Endothelial cell of hepatic sinusoid (primary cell): ENCODE results near the gene UQCRC2.
"Not testable (repeated sequence)": the region's sequence is repeated elsewhere in the genome, so short reads cannot be mapped to it uniquely, and the experiment has no call there.

Experiments used
- in situ Hi-C: cut with HindIII; loops from 2 replicates; pipeline ENCODE4 v1.10.0; 2017; ENCODE audit warnings: low sequenced_read_pairs

The UQCRC2 gene

DNA sequence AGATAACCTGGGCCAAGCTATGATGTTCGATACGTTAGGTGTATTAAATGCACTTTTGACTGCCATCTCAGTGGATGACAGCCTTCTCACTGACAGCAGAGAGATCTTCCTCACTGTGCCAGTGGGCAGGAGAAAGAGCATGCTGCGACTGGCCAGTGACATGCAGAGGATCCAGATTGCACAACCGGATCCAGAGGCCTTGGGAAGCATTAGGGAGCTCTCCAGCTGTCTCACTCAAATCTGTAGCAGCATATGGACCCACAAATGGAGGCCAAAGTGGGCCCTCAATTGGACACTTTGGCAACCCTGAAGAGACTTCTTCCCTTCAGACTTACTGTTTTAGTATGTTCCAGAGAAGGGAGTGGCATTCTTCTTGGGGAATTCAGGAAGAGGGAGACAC, 26.9 kb downstream of the UQCRC2 start:
- in situ Hi-C loops = loop anchor here (5.0 kb wide), 1 partner anchor 207 kb away; no protein-coding TSS in a partner anchor

DNA sequence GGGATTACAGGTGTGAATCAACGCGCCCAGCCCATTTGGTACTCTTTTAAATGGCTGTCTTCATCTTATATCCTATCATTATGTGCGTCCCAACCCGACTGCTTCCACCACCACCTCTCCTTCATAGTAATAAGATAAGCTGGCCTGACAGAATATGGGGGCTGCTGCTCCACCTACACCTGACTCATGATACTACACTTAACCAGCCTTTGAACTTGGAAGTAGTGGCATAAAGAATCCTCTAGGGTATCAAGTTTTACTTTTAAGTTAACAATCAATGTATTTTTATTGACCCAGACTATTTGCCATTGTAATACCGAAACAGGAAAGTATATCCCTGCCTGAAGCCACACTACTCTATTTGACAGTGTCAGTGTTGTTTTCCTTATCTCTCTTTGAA, 28.9 kb downstream of the UQCRC2 start:
- in situ Hi-C loops = loop anchor here (5.0 kb wide), 1 partner anchor 205 kb away; no protein-coding TSS in a partner anchor

GRCh38 chr16:21984062-21984461, 30.9 kb downstream of the UQCRC2 start:
- in situ Hi-C loops = loop anchor here (5.0 kb wide), 1 partner anchor 203 kb away; no protein-coding TSS in a partner anchor

DNA sequence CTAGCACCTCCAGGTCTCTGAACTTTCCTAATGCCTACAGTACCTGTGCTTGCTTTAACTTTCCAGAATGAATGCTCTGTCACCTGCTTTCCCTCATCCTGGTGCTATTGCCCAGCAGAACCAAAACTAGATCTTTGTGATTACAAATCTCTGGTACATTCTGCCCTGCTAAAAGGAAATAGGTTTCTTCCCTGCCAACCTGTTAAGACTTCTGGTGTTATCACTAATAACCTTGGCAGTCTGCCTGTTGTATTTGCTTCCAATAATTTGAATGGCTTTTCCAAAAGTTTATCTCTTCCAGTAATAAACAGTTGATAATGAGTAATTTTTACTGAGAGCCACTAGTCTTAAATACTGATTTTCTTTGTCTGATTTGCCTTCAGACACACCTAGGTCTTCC, 32.4 kb downstream of the UQCRC2 start:
- in situ Hi-C loops = no loop called here

DNA sequence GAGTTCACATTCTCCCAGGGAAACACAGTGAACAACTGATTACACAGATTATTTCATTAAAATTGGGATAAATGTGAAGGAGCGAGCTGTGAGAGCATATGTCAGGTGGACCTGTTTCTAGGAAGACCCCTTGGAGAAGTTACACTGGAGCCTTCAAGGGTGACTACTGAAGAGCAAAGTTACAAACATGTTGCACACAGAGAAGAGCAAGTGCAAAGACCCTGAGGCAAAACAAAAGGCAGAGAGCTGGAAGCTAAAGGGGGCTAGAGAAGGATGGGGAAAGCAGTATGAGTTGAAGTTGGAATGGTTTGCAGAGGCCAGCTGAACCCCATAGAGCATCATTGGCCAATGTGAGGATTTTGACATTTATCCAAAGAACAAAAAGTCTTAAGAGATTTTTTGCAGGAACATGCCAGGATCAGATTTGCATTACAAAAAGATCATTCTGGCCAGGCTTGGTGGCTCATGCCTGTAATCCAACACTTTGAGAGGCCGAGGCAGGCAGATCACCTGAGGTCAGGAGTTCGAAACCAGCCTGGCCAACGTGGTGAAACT, 33.6 kb downstream of the UQCRC2 start:
- in situ Hi-C loops = no loop called here

GRCh38 chr16:21987498-21987897, 34.3 kb downstream of the UQCRC2 start:
- in situ Hi-C loops = no loop called here

GRCh38 chr16:21989133-21989532, 36.0 kb downstream of the UQCRC2 start:
- in situ Hi-C loops = no loop called here

DNA sequence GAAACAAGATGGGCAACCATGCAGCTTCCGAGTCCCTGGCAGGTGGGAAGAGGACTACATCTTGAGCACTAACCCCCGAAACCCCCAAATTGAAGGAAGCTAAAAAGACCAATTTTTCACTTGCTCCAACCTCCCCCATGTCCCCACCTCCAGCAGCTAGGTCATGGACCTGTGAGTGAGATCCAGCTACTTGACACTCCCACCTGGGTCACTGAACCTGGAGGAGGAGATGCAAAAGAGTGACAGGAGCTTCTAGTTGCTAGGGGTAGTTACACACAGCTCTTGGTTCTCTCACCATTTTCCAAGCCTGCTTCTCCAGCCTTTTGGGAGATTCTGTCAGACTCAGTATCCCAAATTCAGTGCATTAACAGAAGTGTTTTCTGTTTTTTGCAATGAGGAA, 36.6 kb downstream of the UQCRC2 start:
- in situ Hi-C loops = no loop called here

- in situ Hi-C loops = no loop called here
Measured at GRCh38 chr16:21990381-21990944, 37.3 kb downstream of the UQCRC2 start.

GRCh38 chr16:21991621-21992020, 38.5 kb downstream of the UQCRC2 start:
- in situ Hi-C loops = no loop called here

GRCh38 chr16:21994856-21995465, 41.8 kb downstream of the UQCRC2 start:
- in situ Hi-C loops = loop anchor here (5.0 kb wide), 1 partner anchor 87 kb away; no protein-coding TSS in a partner anchor

GRCh38 chr16:21996923-21997696, 43.9 kb downstream of the UQCRC2 start:
- in situ Hi-C loops = loop anchor here (5.0 kb wide), 1 partner anchor 85 kb away; no protein-coding TSS in a partner anchor

DNA sequence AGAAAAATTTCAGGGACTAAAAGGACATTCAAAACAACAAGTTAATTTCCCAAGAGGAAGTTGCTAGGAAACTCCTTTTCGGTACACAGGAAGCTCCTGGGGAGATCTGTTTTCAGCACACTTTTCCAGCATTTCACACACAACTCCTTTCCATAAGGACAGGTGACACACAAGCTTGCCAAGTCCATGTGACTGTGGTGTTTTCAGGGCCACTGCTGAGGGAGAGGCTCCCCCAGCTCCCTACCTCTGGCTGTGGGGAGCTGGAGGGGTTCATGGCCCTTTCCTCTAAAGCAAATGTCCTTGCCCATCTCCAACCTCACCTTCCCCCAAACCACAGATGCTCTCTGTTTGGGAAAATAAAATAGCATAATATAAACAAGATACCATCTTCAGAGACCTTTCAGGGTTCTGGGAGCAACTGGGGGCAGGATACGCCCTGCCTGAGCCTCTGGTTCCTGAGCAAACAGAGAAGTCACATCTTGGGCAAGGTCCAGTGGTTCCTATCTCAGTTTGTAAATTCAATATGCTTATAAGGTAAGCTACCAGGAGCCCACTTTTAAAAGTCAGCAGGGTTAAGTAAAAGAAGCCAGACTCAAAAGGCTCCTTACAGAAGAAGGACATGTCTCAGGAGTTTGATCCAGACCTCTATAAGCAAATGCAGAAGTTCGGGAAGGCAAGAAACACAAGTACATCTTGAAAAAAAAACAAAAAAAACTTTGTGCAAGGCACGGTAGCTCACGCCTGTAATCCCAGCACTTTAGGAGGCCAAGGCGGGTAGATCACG, 44.7 kb downstream of the UQCRC2 start:
- in situ Hi-C loops = loop anchor here (5.0 kb wide), 1 partner anchor 84 kb away; no protein-coding TSS in a partner anchor

DNA sequence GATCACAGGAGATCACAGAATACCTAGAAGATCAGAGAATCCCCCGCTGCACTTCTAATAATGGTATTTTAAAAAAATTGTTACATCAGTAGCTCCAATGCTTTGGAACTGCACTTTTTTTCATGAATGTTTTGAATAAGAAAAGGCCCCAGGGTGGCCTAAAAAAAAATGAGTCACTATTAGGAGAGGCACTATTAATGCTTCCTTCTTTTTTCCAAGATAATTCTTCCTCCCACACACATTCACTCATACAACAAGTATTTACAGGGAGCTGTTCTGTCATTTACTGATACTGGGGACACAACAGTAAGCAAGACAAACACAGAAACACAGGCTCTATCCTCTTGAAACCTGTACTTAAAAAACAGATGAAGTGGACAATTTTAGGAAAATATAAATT, 48.4 kb downstream of the UQCRC2 start:
- in situ Hi-C loops = no loop called here

GRCh38 chr16:22002047-22002446, 48.9 kb downstream of the UQCRC2 start:
- in situ Hi-C loops = not testable (repeated sequence)

- in situ Hi-C loops = no loop called here
Measured at GRCh38 chr16:22003195-22003594, 50.0 kb downstream of the UQCRC2 start.

DNA sequence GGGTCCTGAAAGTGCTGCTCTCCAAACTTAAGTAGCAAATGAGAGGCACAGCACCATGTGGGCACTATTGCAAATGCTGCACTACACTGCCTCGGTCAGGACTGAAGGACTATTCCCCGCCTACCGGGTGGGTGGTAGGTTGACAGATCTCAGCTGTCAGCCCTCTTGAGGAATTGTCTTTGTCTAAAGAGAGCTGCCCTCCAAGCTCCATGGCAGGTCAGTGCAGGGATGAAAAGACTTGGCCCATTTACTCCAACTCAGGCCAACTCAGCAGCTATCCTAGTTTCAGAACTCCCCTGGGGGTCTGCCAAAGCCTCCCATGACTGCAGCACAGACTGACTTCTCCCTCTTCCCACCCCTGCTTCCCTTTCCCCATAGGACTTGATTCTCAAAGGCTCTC, 51.2 kb downstream of the UQCRC2 start:
- in situ Hi-C loops = no loop called here

- in situ Hi-C loops = no loop called here
Measured at GRCh38 chr16:22005746-22006145, 52.6 kb downstream of the UQCRC2 start.

DNA sequence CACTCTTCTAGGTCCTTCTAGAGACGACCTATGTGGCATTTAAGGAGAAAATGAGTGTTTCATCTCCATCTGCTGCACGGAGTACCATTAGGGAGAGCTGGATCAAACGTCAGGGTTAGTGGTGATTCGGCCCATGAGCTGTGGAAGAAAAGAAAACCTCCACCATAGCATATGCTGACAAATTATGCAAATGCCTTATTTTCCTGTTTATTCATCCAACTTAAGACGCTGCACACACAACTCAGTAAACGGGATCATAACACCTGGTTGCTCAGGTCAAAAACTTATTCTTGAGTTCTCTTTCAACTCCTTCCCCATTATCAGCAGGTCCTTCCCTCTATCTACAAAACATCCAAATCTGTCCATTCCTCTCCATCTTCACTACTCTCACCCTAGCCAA, 53.5 kb downstream of the UQCRC2 start:
- in situ Hi-C loops = no loop called here

DNA sequence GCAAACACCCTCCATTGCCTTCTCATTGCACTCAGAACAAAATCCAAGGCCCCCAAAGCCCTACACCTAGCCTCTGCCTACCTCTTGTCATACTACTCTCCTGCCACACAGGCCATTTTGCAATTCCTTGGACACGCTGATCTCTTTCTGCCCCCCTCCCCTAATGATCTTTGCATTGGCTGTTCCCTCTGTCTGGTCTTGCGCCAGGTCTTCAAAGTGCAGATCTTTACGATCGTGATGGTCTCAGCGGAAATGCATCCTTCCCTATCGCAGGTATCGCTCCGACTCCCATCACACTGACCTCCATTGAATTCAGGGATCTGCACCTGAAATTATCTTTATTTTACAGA, 54.0 kb downstream of the UQCRC2 start:
- in situ Hi-C loops = no loop called here
